Body of pancreas (tissue), 4 donors: ENCODE measurements around the gene DNAH6.

Experiments used
- POLR2A ChIP-seq, 3 donors: fragments of 450-650 bp; IDR thresholded peaks; one replicate each; pipeline ENCODE4 v1.6.1; 2016; ENCODE audit warnings: antibody characterized with exemption in 3 of 3, mild to moderate bottlenecking in 2 of 3
- TF ChIP-seq, protein P1 (sequence below), 7 experiments: fragments of 450-650 bp in 4 of 7; fragments of 200-600 bp in 3 of 7; sonication (generic) in 3 of 7; IDR thresholded peaks; one replicate each; pipeline ENCODE4 v1.5.1; 2016 to 2019; ENCODE audit warnings: antibody characterized with exemption in 7 of 7

DNA sequence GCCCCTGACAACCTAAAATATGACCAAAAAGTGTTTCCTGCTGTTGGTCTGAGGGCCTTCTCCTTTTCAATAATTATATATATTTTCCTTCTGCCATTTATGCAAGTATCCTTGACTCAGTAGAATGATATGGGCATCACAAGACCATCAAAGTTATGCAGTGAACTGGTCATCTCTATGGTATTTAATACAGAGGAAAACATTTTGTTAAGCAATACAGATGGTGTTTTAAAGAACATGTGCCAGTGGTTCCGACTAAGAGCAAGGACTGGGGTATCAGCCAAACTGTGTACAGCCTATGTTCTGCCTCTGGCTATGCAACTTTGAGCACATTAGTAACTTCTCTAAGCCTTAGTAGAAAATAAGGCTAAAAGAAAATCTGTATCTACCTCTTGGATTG is 185.6 kb downstream of the DNAH6 start:
- TF ChIP-seq, protein P1, sequence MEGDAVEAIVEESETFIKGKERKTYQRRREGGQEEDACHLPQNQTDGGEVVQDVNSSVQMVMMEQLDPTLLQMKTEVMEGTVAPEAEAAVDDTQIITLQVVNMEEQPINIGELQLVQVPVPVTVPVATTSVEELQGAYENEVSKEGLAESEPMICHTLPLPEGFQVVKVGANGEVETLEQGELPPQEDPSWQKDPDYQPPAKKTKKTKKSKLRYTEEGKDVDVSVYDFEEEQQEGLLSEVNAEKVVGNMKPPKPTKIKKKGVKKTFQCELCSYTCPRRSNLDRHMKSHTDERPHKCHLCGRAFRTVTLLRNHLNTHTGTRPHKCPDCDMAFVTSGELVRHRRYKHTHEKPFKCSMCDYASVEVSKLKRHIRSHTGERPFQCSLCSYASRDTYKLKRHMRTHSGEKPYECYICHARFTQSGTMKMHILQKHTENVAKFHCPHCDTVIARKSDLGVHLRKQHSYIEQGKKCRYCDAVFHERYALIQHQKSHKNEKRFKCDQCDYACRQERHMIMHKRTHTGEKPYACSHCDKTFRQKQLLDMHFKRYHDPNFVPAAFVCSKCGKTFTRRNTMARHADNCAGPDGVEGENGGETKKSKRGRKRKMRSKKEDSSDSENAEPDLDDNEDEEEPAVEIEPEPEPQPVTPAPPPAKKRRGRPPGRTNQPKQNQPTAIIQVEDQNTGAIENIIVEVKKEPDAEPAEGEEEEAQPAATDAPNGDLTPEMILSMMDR (IDR thresholded peaks at IDR 0.05), result no peak
- TF ChIP-seq POLR2A (IDR thresholded peaks at IDR 0.05), result no peak
